ENCODE measurements around the gene TPM4. TPM values are rescaled to one million over a fixed set of nuclear protein-coding genes. Genes with fewer than 3 reads are reported as not detected.
"Not testable (repeated sequence)": the region's sequence is repeated elsewhere in the genome, so short reads cannot be mapped to it uniquely, and the experiment has no call there.

TPM4 gene
- total RNA-seq = 386 TPM
- long read RNA-seq, transcript TPM4-202 (9 exons, 1,417 nt) = minor isoform, 44 of 862 reads
- long read RNA-seq, transcript TPM4-213 (1 exons, 2,672 nt) = minor isoform, 30 of 862 reads
- long read RNA-seq, transcript TPM4-201 (8 exons, 2,666 nt) = major isoform, 730 of 862 reads
- long read RNA-seq, partial matches to known transcripts = 26 of 862 reads
- long read RNA-seq, other reads (novel, unspliced or antisense) = 31 of 862 reads

DNA sequence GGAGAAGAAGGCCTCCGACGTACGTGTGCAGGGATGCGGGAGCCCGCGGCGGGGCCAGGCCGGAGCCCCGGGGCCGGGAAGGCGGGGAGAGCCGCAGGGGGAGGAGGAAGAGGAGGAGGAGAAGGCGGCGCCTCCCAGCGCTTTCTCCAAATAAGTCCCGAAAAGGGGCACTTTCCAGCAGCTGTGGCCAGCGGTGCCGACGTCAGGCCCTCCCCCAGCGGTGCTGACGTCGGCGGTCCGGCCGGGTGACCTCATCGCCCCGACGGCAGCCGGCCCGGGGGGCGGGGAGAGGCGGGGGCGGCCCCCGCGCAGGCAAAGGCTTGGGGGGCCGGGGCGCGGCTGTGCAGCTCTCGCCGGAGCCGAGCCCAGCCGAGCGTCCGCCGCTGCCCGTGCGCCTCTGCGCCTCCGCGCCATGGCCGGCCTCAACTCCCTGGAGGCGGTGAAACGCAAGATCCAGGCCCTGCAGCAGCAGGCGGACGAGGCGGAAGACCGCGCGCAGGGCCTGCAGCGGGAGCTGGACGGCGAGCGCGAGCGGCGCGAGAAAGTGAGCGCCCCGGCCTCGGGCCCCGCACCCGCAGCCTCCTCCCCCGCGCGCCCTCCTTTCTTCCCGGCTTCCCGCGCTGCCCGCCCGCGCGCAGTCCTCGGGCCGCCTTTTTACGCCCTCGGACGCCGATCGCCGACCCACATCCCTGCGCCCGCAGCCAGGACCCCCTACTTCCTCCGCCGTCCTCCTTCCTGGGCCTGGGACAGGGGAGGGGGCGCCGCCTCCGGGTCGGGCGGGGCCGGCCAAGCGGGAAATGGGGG is at the start of gene TPM4:
Gene TPM4 (plus strand): TSS at position 342 of the 804 bp plus-strand sequence. CDS start 71 bp downstream, at position 413.
- Histone ChIP-seq H3K9me3 (no peaks in the 10 kb centered on the region), H3K4me3 (peak within 1 kb of the TSS; percentile 93), H3K36me3 (peaks cover 8% of the 10 kb centered on the region), H3K27me3 (no peaks in the 10 kb centered on the region), H3K27ac (peak within 1 kb of the TSS; percentile 97), H3K4me1 (peaks cover 46% of the 10 kb centered on the region)
- ATAC-seq (peak; percentile 88), DNase-seq (peak; percentile 95)
- intact Hi-C loops (cut with DNase I) = no loop called here
- no peak for TF ChIP-seq CTCF (IDR thresholded peaks at IDR 0.05)

DNA sequence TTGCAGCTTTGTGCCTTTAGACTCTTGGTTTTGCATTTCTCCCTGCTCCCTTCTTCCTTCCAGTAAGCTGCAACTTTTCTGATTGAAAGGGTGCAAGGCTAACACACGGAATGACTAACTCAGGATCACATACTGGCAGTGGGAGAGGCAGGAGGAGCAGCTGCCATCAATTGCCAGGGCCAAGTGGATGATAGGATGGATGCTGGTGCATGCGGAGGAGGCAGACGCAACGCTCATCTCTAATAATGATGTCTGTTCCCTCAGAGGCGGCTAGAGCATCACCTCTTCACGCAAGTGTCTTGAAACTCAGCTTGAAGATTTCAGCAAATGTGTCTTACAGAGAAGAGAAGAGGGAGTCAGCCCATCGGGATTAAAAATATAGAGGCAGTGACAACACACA is 49.5 kb upstream of the TPM4 start:
- intact Hi-C loops (cut with DNase I) = no loop called here
- H3K4me3 ChIP-seq = no peak overlapping the region
- H3K36me3 ChIP-seq = no peaks in the 10 kb centered on the region
- no peak overlapping the region for H3K27ac ChIP-seq
- DNase-seq (no peak), ATAC-seq (no peak)
- no peaks in the 10 kb centered on the region for H3K4me1 ChIP-seq
- H3K27me3 ChIP-seq = no peaks in the 10 kb centered on the region
- TF ChIP-seq CTCF (IDR thresholded peaks at IDR 0.05) = no peak
- H3K9me3 ChIP-seq = no peaks in the 10 kb centered on the region

DNA sequence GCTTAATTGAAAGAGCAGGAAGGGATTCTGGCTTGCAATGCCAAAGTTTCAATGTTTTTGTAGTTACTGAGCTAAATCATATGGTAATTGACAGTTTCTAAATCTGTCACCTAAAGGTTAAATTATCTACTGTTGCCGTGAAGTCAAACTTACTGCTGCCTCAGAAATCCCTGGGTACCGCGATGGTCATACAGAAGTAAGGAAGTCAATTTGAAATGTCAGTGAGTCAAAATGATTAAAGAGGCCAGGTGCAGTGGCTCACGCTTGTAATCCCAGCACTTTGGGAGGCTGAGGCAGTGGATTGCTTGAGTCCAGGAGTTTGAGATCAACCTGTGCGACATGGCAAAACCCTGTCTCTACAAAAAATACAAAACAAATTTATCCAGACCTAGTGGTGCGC is 48.8 kb upstream of the TPM4 start:
- DNase-seq (no peak), ATAC-seq (no peak)
- TF ChIP-seq CTCF (IDR thresholded peaks at IDR 0.05) = no peak
- Histone ChIP-seq H3K4me1 (no peaks in the 10 kb centered on the region), H3K36me3 (no peaks in the 10 kb centered on the region), H3K27ac (no peak overlapping the region), H3K9me3 (no peaks in the 10 kb centered on the region), H3K27me3 (no peaks in the 10 kb centered on the region), H3K4me3 (no peak overlapping the region)
- intact Hi-C loops (cut with DNase I) = no loop called here

DNA sequence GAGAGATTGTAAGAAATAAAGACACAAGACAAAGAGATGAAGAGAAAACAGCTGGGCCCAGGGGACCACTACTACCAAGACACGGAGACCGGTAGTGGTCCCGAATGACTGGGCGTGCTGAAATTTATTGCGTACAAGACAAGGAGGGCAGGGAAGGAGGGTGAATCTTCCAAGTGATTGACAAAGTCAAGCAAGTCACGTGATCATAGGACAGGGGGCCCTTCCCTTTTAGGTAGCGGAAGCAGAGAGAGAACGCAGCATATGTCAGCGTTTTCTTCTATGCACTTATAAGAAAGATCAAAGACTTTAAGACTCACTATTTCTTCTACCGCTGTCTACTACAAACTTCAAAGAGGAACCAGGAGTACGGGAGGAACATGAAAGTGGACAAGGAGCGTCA is 46.1 kb upstream of the TPM4 start:
- H3K27me3 ChIP-seq; ATAC-seq; H3K9me3 ChIP-seq; DNase-seq; H3K27ac ChIP-seq; H3K36me3 ChIP-seq; H3K4me3 ChIP-seq; intact Hi-C loops (cut with DNase I); H3K4me1 ChIP-seq: not testable (repeated sequence)

- no peaks in the 10 kb centered on the region for H3K27me3 ChIP-seq
- H3K27ac ChIP-seq = no peak overlapping the region
- no peak for TF ChIP-seq CTCF (IDR thresholded peaks at IDR 0.05)
- no peaks in the 10 kb centered on the region for H3K36me3 ChIP-seq
- no peaks in the 10 kb centered on the region for H3K9me3 ChIP-seq
- H3K4me1 ChIP-seq = no peaks in the 10 kb centered on the region
- ATAC-seq = no peak
- intact Hi-C loops (cut with DNase I) = no loop called here
- DNase-seq = peak; percentile 36
- H3K4me3 ChIP-seq = no peak overlapping the region
Observed at GRCh38 chr19:16030964-16031871, 45.1 kb upstream of the TPM4 start.

- no peak for ATAC-seq
- peak; percentile 45 for DNase-seq
- Histone ChIP-seq H3K36me3 (no peaks in the 10 kb centered on the region), H3K27ac (no peak overlapping the region), H3K4me3 (no peak overlapping the region), H3K4me1 (no peaks in the 10 kb centered on the region), H3K9me3 (no peaks in the 10 kb centered on the region), H3K27me3 (no peaks in the 10 kb centered on the region)
- no peak for TF ChIP-seq CTCF (IDR thresholded peaks at IDR 0.05)
- intact Hi-C loops (cut with DNase I) = no loop called here
Observed at GRCh38 chr19:16031872-16032200, 44.5 kb upstream of the TPM4 start.

Data from upper lobe of right lung (tissue), 1 donor.